Heart right ventricle (tissue), 16 donors: Measurements from ENCODE around the gene TMEM63C. TPM values are rescaled to one million over a fixed set of nuclear protein-coding genes. Genes with fewer than 3 reads are reported as not detected.

Experiments used
- ATAC-seq, 8 donors: fragments of 200-7000 bp; cut with Tn5 transposase; one replicate each; pipeline ENCODE4 v1.9.1; 2020; ENCODE audit warnings: mild to moderate bottlenecking in 8 of 8, moderate library complexity in 8 of 8, moderate number of reproducible peaks in 1 of 8
- DNase-seq, 2 donors: peaks; one replicate each; pipeline ENCODE4 v3.0.0-alpha.2; 2020
- H3K27ac ChIP-seq, 10 donors: fragments of 200-600 bp; sonication (generic) in 2 of 10; one replicate each; pipeline versions ENCODE4 v1.5.0 to v1.8.0; 2020 to 2022; ENCODE audit warnings: mild to moderate bottlenecking in 3 of 10
- H3K27me3 ChIP-seq, 7 donors: fragments of 200-600 bp; one replicate each; pipeline ENCODE4 v1.8.0; 2021 to 2022; ENCODE audit warnings: mild to moderate bottlenecking in 2 of 7
- H3K36me3 ChIP-seq, 9 donors: fragments of 200-600 bp; sonication (generic) in 1 of 9; one replicate each; pipeline versions ENCODE4 v1.5.0 to v1.8.0; 2020 to 2022; ENCODE audit warnings: mild to moderate bottlenecking in 2 of 9
- H3K4me1 ChIP-seq, 9 donors: fragments of 200-600 bp; sonication (generic) in 1 of 9; one replicate each; pipeline versions ENCODE4 v1.5.0 to v1.8.0; 2020 to 2022; ENCODE audit warnings: mild to moderate bottlenecking in 4 of 9
- H3K4me3 ChIP-seq, 10 donors: fragments of 200-600 bp; sonication (generic) in 2 of 10; one replicate each; pipeline versions ENCODE4 v1.5.0 to v1.8.0; 2020 to 2022; ENCODE audit warnings: mild to moderate bottlenecking in 7 of 10, moderate library complexity in 2 of 10
- H3K9me3 ChIP-seq, 11 donors: fragments of 200-600 bp in 10 of 11; sonication (generic) in 2 of 11; one replicate each; pipeline versions ENCODE4 v1.5.0 to v1.8.0; 2013 to 2022; ENCODE audit warnings: mild to moderate bottlenecking in 2 of 11, control low read depth in 1 of 11, moderate library complexity in 1 of 11
- WGBS, 2 donors: extraction: QIAGEN DNeasy Blood & Tissue Kit; methylation state at CpG; one replicate each; pipeline ENCODE4 v1.1.7; 2013; ENCODE audit warnings: inconsistent platforms in 1 of 2; 5-methylcytosine and 5-hydroxymethylcytosine counted together
- intact Hi-C, 10 donors: fragments of 100-400 bp; cut with DNase I; formaldehyde crosslinking; loops; one replicate each; pipeline versions ENCODE4 v1.11.1 to v1.14.2; 2022
- polyA plus RNA-seq, 2 donors: library from polyadenylated mRNA; stranded (reverse); fragments of 200-250 nt; gene quantifications; one replicate each; pipeline ENCODE4 v1.2.3, GENCODE V29; 2013
- total RNA-seq, 10 donors: library from RNA; stranded (reverse); fragmentation: NEBNext Ultra II Directional in 3 of 10; extraction: Animal tissue kit (Norgen Biotek cat#: 25700) in 3 of 10; gene quantifications; one replicate each; pipeline versions ENCODE4 v1.2.1 to v1.2.4, GENCODE V29; 2021 to 2023
- TF ChIP-seq, protein P1 (sequence below), 9 donors: fragments of 200-600 bp; sonication (generic) in 2 of 9; IDR thresholded peaks; one replicate each; pipeline versions ENCODE4 v1.5.0 to v1.8.0; 2021 to 2022; ENCODE audit warnings: antibody characterized with exemption in 9 of 9, mild to moderate bottlenecking in 5 of 9, moderate library complexity in 1 of 9
- donor health status: Arrhythmogenic right ventricular cardiomyopathy.
- donor health status: ischemic (EF 13 %, LVEDD 7.1; RV severe dilation, severe dysfunction).
- donor health status: healthy with polysubstance abuse.
- donor health status: DM: no; HTN: yes; CAD: no.
- donor health status: DM: no; HTN: no; CAD: no.
- donor health status: ischemic (EF 25% LVEDD 6.9; RV normal size, moderate dysfunction).
- donor health status: ischemic (EF 25% LVEDD 5.7; RV mildly dilated, moderate dysfunction).
- donor health status: healthy.
- donor health status: DM: yes; HTN: yes; CAD: no.
- donor health status: Ischemic cardiomyopathy.
- donor health status: ischemic (EF 35%, LVEDD 5.7; RV mildly dilated, moderate dysfunction).
- donor health status: nonischemic (EF 11% LVEDD 7.7; RV severe dilation, severe dysfunction).
- donor health status: DM: yes; HTN: yes; CAD: no.
- donor health status: PGD.
- donor health status: ischemic (EF 29% LVEDD 5.4; RV normal size, mild dysfunction).
- donor health status: nonischemic (EF 23%, LVEDD 6.1; RV moderate dilation, normal function).

TMEM63C gene
- total and polyA plus RNA-seq, 12 donors = under 0.01 to 7.2 (median 0.53) TPM

DNA sequence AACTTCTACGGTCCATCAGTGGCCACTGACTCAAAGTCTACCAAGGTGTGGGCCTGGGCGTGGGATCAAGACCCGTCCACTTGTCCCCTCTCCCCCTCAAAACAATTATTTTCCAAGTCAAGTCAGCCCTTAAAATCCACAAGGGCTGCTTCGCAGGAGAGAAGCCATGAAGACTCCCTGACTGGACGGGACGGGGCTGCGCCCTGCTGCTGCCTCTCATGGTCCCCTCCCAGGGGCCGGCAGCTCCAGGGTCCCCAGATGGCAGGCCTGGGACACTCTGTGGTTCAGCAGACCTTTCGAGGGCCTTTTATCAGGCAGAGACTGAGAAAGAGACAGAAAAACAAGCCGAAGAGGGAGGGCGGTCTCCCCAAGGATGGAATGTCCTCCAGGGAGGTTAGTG is 78.6 kb downstream of the TMEM63C start:
- WGBS, 2 donors = 76 to 77% methylated on average over 11 of the region's 11 CpGs

DNA sequence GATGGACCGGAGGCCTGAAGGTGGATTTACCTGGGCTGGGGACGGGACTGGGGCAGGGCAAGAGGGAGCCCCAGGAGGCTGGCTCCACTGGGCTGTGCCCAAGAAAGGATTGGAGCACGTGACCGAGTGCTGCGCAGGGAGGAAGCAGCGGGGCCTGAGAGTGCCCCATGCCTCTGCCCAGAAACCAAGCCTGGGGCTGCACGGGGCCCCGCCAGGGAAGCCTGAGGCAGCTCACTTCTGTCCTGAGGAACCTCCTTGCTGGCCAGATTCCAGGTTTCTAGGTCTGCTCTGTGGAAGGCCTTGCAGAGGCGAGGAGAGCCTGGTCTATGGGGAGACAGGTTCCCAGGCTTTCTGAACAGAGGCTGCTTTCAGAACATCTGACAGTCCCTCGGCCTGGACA is 79.0 kb downstream of the TMEM63C start:
- Histone ChIP-seq H3K9me3 (no peaks in the 10 kb centered on the region), H3K4me3 (no peak overlapping the region), H3K36me3 (no peaks in the 10 kb centered on the region), H3K4me1 (no peaks in the 10 kb centered on the region), H3K27ac (no peak overlapping the region), H3K27me3 (peaks cover 0 to 35% (median 15%) of the 10 kb centered on the region in 7 donors)
- intact Hi-C loops = no loop called here
- no peak for ATAC-seq
- TF ChIP-seq, protein P1, sequence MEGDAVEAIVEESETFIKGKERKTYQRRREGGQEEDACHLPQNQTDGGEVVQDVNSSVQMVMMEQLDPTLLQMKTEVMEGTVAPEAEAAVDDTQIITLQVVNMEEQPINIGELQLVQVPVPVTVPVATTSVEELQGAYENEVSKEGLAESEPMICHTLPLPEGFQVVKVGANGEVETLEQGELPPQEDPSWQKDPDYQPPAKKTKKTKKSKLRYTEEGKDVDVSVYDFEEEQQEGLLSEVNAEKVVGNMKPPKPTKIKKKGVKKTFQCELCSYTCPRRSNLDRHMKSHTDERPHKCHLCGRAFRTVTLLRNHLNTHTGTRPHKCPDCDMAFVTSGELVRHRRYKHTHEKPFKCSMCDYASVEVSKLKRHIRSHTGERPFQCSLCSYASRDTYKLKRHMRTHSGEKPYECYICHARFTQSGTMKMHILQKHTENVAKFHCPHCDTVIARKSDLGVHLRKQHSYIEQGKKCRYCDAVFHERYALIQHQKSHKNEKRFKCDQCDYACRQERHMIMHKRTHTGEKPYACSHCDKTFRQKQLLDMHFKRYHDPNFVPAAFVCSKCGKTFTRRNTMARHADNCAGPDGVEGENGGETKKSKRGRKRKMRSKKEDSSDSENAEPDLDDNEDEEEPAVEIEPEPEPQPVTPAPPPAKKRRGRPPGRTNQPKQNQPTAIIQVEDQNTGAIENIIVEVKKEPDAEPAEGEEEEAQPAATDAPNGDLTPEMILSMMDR (IDR thresholded peaks at IDR 0.05) = no peak
- no peak for DNase-seq
- 50 to 55% methylated on average over 10 of the region's 10 CpGs for WGBS, 2 donors

More for the DNA sequence above, 78.6 kb downstream of the TMEM63C start:
- no peaks in the 10 kb centered on the region for H3K4me1 ChIP-seq
- no peaks in the 10 kb centered on the region for H3K36me3 ChIP-seq
- no peak overlapping the region for H3K27ac ChIP-seq
- DNase-seq = no peak
- H3K27me3 ChIP-seq = peaks cover 0 to 35% (median 14%) of the 10 kb centered on the region in 7 donors
- ATAC-seq = no peak
- TF ChIP-seq, protein P1 (IDR thresholded peaks at IDR 0.05) = no peak
- no peak overlapping the region for H3K4me3 ChIP-seq
- H3K9me3 ChIP-seq = no peaks in the 10 kb centered on the region
- intact Hi-C loops = no loop called here

DNA sequence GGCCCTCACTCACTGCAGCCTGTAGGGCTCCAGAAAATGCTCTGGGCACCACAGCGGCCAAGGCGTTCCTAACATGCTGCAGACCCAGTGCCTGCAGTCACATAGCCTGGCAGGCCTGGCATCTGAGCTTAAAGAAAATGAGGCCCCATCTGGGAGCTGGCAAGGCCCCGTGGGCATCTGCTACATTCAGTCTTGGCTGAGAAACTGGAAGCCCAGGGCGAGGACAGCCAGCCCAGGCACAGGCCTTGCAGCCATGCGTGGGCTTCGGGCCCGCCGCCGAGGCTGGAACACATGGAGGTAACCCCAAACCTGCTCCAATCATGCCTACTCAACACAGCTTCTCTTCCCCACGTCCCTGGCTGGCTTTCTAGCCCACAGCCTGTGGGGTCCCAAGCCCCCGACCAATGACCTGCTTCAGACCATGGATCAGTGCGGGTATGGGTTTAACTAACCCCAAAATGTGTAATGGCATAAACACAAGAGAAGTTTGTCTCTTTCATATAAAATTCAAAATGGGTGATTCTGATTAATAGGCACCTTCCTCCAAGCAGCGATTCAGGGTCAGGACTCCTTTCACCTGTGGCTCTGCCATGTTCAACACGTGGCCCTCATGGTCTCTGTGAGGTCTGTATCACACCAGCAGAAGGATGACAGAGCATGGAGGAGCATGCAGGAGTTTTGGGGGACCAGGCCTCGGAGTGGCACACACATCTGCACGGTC is 83.0 kb downstream of the TMEM63C start:
- intact Hi-C loops = no loop called here
- peaks cover 0 to 11% (median 0%) of the 10 kb centered on the region in 11 donors for H3K9me3 ChIP-seq
- peaks cover 0 to 45% (median 25%) of the 10 kb centered on the region in 7 donors for H3K27me3 ChIP-seq
- no peak overlapping the region for H3K27ac ChIP-seq
- TF ChIP-seq, protein P1 (IDR thresholded peaks at IDR 0.05) = no peak
- H3K36me3 ChIP-seq = no peaks in the 10 kb centered on the region
- ATAC-seq (peak in 2 of 8 donors; percentile 22 to 36), DNase-seq (no peak)
- no peak overlapping the region for H3K4me3 ChIP-seq
- 87% methylated on average over 16 of the region's 16 CpGs for WGBS, 2 donors
- H3K4me1 ChIP-seq = no peaks in the 10 kb centered on the region

DNA sequence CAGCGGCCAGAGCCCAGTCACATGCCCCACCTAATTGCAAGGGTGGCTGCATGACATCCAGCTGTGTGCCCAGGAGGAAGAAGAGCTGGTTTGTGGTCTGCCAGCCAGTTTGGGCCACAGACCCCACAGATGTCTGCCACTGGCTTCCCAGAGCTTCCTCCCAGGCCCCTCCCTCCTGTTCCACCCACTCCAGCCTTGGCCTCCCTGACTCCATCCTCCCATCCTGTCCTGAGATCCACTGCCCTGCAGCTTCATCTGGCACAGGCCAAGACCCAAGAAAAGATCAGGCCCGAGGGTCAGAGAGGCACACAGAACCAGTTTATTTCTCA is 83.6 kb downstream of the TMEM63C start:
- Histone ChIP-seq H3K4me1 (no peaks in the 10 kb centered on the region), H3K27me3 (peaks cover 0 to 44% (median 27%) of the 10 kb centered on the region in 7 donors), H3K36me3 (no peaks in the 10 kb centered on the region), H3K4me3 (no peak overlapping the region), H3K27ac (no peak overlapping the region), H3K9me3 (peaks cover 0 to 11% (median 0%) of the 10 kb centered on the region in 11 donors)
- TF ChIP-seq, protein P1 (IDR thresholded peaks at IDR 0.05) = no peak
- no peak for DNase-seq
- intact Hi-C loops = no loop called here
- ATAC-seq = no peak
- 67 to 69% methylated on average over 2 of the region's 2 CpGs for WGBS, 2 donors
